C4-2B (cell line): ENCODE results near the gene HYOU1.

Experiments
- ZFX ChIP-seq: fragments of 450-650 bp; IDR thresholded peaks from 2 replicates; pipeline ENCODE4 v1.6.1; 2017
- TF ChIP-seq, protein P1 (sequence below): fragments of 450-650 bp; conservative IDR thresholded peaks from 2 replicates; pipeline ENCODE4 v1.5.1; 2017; ENCODE audit warnings: mild to moderate bottlenecking

GRCh38 chr11:119065369-119065768 lies 8.4 kb upstream of the HYOU1 start:
- TF ChIP-seq, protein P1, sequence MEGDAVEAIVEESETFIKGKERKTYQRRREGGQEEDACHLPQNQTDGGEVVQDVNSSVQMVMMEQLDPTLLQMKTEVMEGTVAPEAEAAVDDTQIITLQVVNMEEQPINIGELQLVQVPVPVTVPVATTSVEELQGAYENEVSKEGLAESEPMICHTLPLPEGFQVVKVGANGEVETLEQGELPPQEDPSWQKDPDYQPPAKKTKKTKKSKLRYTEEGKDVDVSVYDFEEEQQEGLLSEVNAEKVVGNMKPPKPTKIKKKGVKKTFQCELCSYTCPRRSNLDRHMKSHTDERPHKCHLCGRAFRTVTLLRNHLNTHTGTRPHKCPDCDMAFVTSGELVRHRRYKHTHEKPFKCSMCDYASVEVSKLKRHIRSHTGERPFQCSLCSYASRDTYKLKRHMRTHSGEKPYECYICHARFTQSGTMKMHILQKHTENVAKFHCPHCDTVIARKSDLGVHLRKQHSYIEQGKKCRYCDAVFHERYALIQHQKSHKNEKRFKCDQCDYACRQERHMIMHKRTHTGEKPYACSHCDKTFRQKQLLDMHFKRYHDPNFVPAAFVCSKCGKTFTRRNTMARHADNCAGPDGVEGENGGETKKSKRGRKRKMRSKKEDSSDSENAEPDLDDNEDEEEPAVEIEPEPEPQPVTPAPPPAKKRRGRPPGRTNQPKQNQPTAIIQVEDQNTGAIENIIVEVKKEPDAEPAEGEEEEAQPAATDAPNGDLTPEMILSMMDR, result no peak; the same call in 1 of the 2 replicates
- TF ChIP-seq ZFX, result no peak
